Non-pigmented ciliary epithelial cell (primary cell): ENCODE measurements around the gene DELE1.
A peak's percentile ranks its signal among the peaks of the same experiment; 100 is the strongest.

Experiments
- DNase-seq: peaks from one replicate; pipeline ENCODE4 v3.0.0-alpha.2; 2010; ENCODE audit warnings: low read depth

DELE1 gene

DNA sequence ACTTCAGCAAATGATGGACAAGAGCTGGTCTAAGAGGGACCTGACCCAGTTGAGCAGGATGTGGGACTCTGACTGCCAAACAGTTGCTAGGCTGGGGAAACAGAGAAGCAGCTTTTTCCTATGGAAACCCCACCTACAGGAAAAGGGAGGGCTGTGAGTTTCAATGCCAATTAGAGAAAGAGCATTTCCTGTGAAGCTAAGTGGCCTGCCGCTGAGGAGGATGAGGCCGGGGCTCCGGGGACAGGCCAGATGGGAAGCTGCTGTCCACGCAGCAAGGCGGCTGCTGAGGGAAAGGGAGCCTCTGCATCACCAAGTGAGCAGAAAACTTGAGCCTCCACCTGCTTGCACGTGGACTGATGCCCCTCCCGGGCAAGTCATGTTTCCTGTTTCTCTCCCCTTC lies 34.4 kb downstream of the DELE1 start, which contains the start of gene PCDH12:
Gene PCDH12, minus strand, starts transcription at position 90 of the 400 bp plus-strand sequence. CDS start 351 bp downstream, outside the sequence.
- no peak for DNase-seq

DNA sequence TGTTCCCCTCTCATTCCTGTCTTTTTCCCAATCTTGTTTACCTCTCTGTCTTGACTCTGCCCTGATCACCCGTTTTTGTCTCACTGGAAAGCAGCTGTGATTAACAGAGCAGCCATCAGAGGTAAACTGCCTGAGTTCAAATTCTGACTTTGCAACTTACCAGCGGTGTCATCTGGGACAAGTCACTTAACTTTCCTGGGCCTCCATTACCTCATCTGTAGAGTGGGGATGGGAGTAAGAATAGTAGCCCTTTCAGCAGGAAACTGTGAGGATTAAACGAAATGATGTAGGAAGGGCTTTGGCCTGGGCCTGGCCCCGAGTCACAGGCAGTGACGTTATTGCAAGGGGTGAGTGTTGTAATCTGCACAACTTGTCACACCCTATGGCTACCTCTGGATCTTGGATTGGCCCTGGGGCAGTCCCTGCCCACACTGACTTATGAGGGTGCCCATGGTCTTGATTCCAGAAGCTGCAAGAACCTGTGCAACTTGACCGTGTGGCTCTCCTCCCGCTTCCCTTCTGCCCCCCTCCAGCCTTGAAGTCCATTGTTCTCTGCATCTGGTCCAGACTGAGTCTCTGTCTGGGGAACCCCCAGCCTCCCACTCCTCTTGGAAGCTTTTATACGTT lies 35.0 kb downstream of the DELE1 start:
- DNase-seq, result no peak

DNA sequence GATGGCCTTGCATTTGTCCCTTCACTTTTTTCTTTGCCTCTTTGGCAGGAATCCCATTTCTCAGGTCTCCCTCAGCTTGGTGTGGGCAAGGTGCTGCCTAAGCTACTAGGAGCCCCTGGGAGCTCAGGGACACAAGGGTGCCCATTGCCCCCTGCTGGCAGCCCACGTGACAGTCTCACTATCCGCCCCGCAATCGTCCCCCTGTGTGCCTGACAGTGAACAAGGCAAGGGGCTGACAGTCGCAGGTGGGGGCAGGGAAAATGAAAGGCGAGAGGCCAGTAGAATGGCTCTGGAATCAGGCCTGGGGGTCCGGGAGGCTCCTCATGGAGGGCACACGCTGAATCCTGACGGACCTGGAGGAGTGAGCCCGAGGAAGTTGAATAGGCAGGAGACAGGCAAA lies 36.3 kb downstream of the DELE1 start:
- no peak for DNase-seq

DNA sequence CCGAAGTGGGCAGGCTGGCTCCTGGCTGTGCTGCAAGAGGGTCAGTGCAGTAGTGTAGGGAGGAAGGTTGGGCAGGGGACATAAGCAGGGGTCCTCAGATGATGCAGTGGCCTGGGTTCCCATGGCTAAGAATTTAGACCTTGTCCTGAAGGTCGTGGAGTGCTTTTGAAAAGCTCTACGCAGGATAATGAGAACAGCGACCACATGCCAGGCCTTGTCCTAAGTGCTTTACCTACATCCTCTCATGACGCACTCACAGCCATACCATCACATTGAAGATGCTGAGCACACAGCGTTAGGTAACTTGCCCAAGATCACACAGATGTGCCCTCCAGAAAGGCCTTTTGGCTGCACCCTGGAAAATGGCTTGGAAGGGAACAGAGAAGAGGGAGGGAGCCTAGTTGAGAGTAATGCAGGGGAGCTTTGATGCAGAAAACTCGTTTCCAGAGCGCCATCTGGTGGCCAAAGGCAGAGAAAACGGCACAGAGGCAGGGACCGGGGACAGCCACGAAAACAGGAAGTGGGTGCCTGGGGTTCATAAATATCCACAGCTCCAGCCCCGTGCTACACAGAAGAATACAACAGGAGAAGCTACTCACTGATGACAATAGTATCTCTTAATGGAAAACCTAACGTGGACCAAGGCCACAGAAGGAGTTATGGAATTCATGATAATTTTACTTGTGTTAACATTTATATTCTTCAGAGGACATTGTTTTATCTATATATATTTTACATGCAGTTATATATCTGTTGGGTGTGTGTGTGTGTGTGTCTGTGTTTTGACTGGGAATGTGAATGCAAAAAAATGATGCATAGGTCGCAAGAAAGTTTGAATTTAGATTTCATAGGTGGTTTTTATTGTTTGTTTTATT lies 37.0 kb downstream of the DELE1 start:
- DNase-seq, result no peak

DNA sequence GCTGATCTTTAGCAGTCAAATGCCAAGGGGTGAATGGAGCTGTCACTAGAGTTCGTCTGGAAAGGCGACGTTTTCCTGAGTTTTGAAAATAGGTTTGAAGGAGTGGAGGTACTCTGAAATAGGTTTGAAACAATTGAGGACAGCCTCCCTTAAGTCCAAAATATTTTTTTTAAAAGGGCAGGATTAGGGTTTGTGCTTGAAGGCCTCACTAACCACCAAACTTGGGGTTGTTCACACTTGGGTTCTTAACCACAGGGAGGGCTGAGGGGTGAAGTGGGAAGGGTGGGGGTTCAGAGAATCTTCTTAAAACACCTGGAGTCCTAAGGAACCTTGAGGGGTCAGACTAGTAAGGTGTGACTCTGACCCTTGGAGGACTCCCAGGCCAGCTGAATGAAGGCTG lies 37.8 kb downstream of the DELE1 start:
- no peak for DNase-seq

DNA sequence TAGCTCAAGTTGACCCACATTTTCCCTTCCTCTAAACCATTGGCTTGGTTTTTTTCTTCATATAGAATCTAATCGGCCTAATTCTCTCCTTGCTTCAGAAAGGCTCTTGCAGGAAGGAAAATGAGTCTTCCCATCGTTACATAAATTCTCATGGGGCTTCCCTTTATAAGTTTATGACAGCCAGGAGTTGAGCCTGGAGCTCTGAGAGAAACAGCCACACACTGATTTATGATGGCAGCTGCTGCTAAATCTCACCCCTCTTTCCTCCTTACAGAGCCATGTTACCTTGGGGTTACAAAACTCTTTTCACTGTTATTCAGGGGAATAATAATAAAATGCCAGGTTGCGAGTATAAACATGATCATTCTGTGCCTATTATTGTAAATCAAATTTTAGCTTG lies 40.0 kb downstream of the DELE1 start:
- DNase-seq, result no peak

DNA sequence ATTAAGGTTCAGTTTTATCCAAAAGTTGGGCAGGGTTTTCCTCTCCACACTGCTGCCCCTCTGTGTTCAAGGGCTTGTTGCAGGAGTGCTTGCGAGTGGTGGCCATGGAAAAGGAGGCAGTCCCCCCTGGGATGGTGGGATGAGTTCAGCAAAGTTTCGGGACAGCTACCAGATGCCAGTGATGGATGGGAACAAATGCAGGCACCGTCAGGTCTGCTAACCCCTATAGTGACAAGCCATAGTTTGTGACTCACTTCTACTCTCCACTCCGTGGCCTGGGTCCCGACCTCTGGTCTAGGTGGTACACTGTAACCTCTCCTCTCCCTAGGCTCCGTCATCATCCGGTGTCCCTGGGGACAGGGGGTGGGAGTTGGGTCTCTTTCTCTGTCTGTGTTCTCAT lies 41.4 kb downstream of the DELE1 start:
- no peak for DNase-seq

DNA sequence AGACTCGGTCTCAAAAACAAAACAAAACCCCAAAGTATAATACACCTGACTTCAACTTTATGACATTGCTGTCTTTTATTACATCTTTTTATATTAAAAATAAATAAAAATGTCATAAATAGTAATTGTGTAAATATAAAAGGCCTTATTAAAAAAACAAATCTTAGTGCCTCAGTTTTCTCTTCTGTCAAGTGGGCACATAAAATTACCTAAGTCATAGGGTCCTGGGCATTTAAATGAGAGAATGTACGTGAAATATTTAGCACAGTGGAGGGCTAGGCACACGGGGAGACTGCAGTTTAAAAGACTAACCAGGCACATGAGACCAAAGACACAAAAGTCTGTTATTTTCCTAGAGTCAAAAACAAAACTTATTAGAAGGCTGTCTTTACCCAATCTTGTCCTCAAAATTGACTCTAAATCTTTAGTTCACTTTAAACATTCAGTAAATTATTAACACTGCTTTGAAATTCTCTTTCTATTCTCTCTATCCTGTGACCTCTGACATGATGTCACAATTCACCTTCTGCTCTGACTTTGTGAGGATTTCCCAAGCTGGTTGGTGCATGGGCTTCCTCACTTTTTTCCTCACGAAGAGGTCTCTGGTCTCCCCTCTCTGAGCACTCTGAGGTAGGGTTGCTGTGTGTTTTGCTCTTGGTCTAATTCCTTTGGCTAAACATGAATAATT lies 42.7 kb downstream of the DELE1 start:
- no peak for DNase-seq

DNA sequence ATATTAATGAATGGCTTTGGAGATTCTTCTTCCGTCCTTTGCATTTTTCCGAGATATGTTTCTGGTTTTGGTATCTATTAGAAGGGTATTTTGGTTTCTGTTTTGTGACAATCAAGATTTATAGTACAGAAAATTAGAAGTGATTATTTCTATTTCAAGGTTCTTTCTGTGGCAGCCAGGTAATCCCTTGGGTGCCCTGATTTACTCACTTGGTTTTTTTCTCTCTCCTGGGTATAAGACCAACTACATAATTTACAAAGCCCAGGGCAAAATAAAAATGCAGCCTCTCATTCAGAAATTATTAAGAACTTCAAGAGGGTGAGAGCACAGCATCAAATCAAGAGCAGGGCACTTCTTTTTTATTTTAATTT lies 43.3 kb downstream of the DELE1 start:
- no peak for DNase-seq

DNA sequence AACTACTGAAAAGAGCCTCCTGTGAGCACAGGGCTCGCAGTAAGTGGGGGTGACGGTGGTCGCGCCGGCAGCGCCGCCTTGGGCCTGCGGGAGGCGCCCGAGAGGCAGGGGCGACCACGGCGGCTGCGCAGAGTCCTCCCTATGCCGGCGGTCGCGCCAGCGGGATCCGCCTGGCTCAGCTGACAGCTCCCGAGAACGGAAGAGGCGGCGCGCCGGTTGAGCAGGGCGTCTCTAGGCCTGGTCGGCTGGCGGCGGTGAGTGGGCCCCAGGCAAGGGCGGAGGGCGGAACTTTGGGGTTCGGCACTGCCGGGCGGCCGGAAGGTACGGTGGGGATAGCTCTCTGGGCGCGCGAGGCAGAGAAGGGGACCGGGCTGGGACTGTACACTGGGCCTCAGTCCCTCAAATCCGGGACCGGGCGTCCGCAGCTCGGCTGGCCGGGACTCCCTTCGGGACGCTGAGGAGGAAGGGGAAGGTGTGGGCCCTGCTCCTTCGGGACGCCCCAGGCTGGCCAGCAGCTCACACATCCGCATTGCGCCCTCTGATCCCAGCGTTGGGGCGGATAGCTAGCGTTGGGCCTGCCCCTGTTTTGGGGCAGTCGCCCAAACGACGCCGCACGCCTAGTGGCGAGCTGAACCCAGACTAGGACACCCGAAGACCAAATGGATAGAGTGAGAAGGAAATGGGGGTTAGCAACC lies 45.4 kb downstream of the DELE1 start, which contains the start of gene RNF14:
Gene RNF14, plus strand, starts transcription at position 192 of the 695 bp plus-strand sequence. CDS start 4,484 bp downstream, outside the sequence.
- DNase-seq, result peak; percentile 52

DNA sequence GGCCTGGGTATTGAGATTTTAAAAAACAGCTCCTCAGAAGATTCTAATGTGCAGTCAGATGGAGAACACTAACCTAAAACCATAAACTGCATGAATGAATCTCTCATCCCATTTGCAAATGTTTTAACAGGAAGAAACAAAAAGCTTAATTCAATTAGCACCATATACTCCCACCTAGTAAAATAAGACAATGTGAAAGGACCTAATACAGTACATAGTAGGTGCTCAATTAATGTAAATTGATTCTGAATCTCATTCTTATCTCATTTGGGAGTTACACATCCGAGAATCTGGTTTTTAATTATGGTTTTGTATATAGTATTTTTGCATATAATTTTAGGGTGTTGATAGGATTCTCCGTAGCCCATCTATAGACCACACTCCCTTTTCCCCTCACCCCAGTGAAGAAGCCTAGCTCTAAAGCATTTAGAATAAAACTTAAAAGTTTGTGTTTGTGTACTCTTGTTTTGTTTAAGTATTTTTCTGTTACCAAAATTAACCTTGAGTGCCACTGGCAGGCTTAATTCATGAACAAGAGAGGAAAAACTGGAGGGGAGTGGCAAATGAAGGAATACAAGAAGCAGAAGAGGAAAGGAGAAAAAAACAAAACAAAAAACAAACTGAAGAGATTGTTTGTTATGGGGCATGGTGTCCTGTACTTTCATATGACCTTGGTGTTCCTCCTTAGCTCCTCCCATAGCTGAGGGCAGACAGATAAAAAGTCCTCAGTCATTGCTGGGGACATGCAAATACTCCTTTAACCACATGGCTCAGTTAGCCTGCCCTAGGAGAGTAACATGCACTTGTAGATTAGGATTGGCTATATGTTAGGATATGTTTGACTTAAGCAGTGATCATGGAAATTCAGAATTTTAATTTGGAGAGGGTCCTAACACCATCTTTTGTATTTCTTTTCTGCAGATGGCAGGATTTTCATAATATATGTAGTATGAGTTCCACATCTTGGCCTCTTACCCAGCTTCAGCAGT lies 46.4 kb downstream of the DELE1 start:
- DNase-seq, result no peak

DNA sequence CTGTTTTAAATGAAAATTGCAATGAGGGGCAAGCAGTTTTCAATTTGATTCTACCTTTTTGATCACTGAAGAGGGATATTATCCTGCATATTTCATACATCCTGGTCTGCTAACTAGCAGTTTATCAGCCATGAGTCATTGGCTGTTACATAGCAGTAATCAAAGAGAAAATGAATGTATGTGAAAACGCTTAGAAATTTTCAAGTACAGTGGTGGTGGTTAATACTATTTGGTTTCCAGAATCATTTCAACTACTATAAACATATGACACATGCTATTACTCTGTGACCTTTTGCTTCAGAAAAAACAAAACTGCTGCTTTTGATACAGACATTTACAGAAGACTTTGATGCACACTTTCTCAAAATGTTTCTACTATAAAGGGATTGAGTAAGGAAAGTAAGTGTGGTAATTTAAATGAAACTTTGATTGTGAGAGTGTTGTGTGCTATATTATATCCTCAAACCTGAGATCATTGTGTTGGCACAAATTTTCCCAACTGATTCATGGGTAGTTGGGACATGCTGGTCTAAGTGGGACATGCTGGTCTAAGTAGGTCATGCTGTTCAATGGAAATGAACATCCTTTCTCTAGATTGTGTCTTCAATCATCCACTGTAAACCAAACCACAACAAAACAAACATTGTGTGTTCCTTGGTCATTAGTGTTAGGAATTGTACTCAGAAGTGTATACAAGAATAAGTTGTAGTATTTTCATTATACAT lies 50.4 kb downstream of the DELE1 start:
- DNase-seq, result peak; percentile 49

DNA sequence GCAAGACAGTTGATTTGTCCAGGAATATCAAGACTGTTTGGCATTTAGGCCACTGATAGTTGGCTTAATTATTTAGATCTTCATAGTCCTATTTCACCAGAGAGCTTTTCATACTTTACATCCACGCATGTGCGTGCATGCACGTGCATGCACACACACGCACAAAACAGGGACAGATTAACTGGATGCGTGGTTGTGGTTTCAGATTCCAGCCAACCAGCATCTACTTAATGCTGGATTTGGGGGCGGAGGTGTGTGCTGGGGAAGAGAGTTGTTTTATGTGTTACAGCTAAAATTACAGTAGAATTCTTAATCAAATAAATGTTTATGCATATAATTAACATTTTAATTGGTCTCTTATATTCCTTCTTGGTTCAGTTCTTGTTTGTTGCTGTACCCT lies 52.5 kb downstream of the DELE1 start:
- no peak for DNase-seq

DNA sequence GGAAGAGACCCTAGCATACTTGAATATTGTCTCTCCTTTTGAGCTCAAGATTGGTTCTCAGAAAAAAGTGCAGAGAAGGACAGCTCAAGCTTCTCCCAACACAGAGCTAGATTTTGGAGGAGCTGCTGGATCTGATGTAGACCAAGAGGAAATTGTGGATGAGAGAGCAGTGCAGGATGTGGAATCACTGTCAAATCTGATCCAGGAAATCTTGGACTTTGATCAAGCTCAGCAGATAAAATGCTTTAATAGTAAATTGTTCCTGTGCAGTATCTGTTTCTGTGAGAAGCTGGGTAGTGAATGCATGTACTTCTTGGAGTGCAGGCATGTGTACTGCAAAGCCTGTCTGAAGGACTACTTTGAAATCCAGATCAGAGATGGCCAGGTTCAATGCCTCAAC lies 54.7 kb downstream of the DELE1 start:
- DNase-seq, result no peak

DNA sequence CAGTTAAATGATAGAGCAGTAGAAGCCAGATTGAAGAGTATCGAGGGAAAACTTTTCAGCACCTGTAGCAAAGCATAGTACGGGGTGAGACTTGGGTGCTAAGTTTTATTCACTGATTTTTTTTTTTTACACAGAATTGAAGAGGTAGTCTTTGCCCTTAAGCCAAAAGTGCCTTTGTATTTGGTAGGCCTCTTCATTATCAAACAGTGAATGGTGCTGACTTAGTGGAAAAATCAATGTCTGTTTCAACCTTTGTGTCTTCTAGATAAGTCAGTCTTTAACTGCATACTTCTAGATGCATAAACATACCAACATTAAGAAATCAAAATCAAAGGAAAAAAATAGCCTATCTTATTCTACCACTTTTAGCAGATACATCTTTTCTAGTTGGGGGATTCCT lies 59.0 kb downstream of the DELE1 start:
- no peak for DNase-seq

DNA sequence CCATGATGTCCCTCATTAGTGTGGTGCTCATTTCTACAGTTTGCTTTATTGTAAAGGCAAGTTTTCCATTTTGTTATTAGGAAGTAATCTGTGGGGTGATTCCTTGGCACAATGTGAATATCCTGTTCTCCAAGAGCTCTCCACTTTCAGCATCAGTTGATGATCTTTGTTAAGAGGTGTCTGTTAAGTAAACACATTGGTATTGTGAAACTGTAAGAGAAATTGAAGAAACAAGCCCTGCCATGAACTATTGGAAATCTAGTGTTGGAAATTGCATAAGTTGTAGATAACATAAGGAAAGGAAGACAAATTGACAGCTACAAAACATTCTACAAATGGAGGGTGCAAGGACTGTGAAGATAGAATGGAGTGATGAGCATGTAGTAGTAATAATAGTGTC lies 62.4 kb downstream of the DELE1 start:
- DNase-seq, result no peak

DNA sequence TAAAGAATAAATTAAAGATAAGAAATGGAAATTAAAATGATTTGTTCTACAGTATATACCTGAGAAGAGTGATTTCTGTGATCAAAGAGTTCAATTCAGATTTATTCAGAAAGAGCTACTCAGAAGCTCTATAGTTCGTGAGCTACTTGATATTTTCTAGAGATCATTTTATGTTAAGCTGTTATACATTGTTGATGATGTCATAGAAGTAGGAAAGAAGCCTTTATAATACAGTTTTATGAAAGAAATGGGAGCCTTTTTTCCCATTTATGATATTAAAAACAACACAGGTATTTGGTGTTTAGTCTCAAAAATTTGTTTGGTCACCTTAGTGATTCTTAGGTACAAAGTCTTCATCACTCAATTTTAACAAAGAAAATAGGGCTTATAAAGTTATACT lies 66.0 kb downstream of the DELE1 start:
- DNase-seq, result no peak
